Measurements from ENCODE around the gene NUDT22. TPM values are rescaled to one million over a fixed set of nuclear protein-coding genes. Genes with fewer than 3 reads are reported as not detected.

NUDT22 gene
- total and polyA plus RNA-seq, 2 of the 4 experiments (the other 2 are of a cell fraction) = 21.3 to 44.6 TPM

- H2BK5ac ChIP-seq (ENCODE audit: low read depth, low read length, poor library complexity, severe bottlenecking) = no peak overlapping the region
- H3K9me1 ChIP-seq (ENCODE audit: insufficient read depth, low read length) = 0 out of 2 replicates have a peak, but pooled peaks cover 5% of the 10 kb centered on the region
- no peaks in the 10 kb centered on the region for H3K9me3 ChIP-seq (ENCODE audit: control insufficient read depth, insufficient read depth, low read length)
- no peak overlapping the region for H2BK20ac ChIP-seq (ENCODE audit: low read depth, low read length)
- TF ChIP-seq NFE2L2 (IDR thresholded peaks at IDR 0.05; ENCODE audit: low read depth, low read length) (no peak), RCOR1 (IDR thresholded peaks at IDR 0.05; ENCODE audit: insufficient replicate concordance, low read length) (no peak), CHD1 (IDR thresholded peaks at IDR 0.05; ENCODE audit: low read depth, low read length) (no peak), FOS (IDR thresholded peaks at IDR 0.05; ENCODE audit: low read depth, low read length) (no peak), CTCF (conservative IDR thresholded peaks at IDR 0.05; ENCODE audit: low read depth, low read length) (no peak), MAFK (IDR thresholded peaks at IDR 0.05; ENCODE audit: low read depth, low read length) (no peak), POLR2A (IDR thresholded peaks at IDR 0.05; ENCODE audit: low read depth, low read length) (no peak), CEBPB (IDR thresholded peaks at IDR 0.05; ENCODE audit: low read depth, low read length) (no peak), RFX5 (IDR thresholded peaks at IDR 0.05; ENCODE audit: low read depth, low read length) (no peak), RAD21 (IDR thresholded peaks at IDR 0.05; ENCODE audit: low read length) (no peak), MXI1 (IDR thresholded peaks at IDR 0.05; ENCODE audit: borderline replicate concordance, low read depth, low read length) (no peak), MAZ (IDR thresholded peaks at IDR 0.05; ENCODE audit: borderline replicate concordance, low read depth, low read length) (no peak), BHLHE40 (IDR thresholded peaks at IDR 0.05; ENCODE audit: low read depth, low read length) (no peak), SMC3 (IDR thresholded peaks at IDR 0.05; ENCODE audit: low read depth, low read length) (no peak)
- TF ChIP-seq, protein P1, sequence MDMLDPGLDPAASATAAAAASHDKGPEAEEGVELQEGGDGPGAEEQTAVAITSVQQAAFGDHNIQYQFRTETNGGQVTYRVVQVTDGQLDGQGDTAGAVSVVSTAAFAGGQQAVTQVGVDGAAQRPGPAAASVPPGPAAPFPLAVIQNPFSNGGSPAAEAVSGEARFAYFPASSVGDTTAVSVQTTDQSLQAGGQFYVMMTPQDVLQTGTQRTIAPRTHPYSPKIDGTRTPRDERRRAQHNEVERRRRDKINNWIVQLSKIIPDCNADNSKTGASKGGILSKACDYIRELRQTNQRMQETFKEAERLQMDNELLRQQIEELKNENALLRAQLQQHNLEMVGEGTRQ (IDR thresholded peaks at IDR 0.05; ENCODE audit: low read depth, low read length) = no peak
- TF ChIP-seq, protein P2, sequence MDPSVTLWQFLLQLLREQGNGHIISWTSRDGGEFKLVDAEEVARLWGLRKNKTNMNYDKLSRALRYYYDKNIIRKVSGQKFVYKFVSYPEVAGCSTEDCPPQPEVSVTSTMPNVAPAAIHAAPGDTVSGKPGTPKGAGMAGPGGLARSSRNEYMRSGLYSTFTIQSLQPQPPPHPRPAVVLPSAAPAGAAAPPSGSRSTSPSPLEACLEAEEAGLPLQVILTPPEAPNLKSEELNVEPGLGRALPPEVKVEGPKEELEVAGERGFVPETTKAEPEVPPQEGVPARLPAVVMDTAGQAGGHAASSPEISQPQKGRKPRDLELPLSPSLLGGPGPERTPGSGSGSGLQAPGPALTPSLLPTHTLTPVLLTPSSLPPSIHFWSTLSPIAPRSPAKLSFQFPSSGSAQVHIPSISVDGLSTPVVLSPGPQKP (IDR thresholded peaks at IDR 0.05; ENCODE audit: borderline replicate concordance, low read depth, low read length) = no peak
- H3K4ac ChIP-seq (ENCODE audit: low read depth, low read length) = no peak overlapping the region
- H3K14ac ChIP-seq (replicated peaks; ENCODE audit: low read depth, low read length) = no peak overlapping the region
- peaks cover 31% of the 10 kb centered on the region for H3K36me3 ChIP-seq (ENCODE audit: control insufficient read depth, insufficient read depth, low read length)
- no peak overlapping the region for H3K27ac ChIP-seq (ENCODE audit: insufficient read depth, low read length)
- H4K5ac ChIP-seq (ENCODE audit: low read depth, low read length) = no peak overlapping the region
- H3K4me3 ChIP-seq (ENCODE audit: insufficient read depth, low read depth, low read length) = no peak overlapping the region
- POLR2A ChIA-PET (ENCODE audit: unreplicated experiment) = no interaction called here
- H2AK5ac ChIP-seq (ENCODE audit: low read depth, low read length) = no peak overlapping the region
- in situ Hi-C loops (cut with MboI; ENCODE audit: low sequenced_read_pairs) (no loop called here), intact Hi-C loops (cut with micrococcal nuclease) (no loop called here), dilution Hi-C loops (cut with HindIII; ENCODE audit: low sequenced_read_pairs, unreplicated experiment) (no loop called here)
- H2AK9ac ChIP-seq (replicated peaks; ENCODE audit: low read depth, low read length, poor library complexity) = no peak overlapping the region
- BruUV-seq (replicated peaks) = no TSS peak
- no peak overlapping the region for H4K8ac ChIP-seq (ENCODE audit: low read depth in 2 of 2, low read length in 2 of 2)
- H3K56ac ChIP-seq (ENCODE audit: extremely low read depth, insufficient read depth, low read length) = no peak overlapping the region
- ATAC-seq (ENCODE audit: low read depth) (no peak), DNase-seq (no peak)
- peaks cover 0 to 25% of the 10 kb centered on the region in 2 experiments; a peak in 2 of 4 replicates for H3K79me1 ChIP-seq (ENCODE audit: low read depth in 1 of 2, low read length in 2 of 2)
- no peaks in the 10 kb centered on the region; the same call in 1 of the 2 replicates for H4K20me1 ChIP-seq (ENCODE audit: insufficient read depth, low read length)
- WGBS, 2 experiments (ENCODE audit: extremely low coverage in 2 of 2, insufficient read length in 1 of 2) = 70% methylated on average over 9 of the region's 15 CpGs; no CpG with 5 or more reads in 1 of the 2 experiments
- H3K4me2 ChIP-seq (ENCODE audit: low read depth, low read length) = no peak overlapping the region
- H2BK15ac ChIP-seq (ENCODE audit: low read depth, low read length) = no peak overlapping the region
- no peak overlapping the region for H3K9ac ChIP-seq (ENCODE audit: low read depth, low read length)
- no peak overlapping the region for H2BK120ac ChIP-seq (ENCODE audit: low read depth, low read length)
- no peak overlapping the region for H4K91ac ChIP-seq (ENCODE audit: insufficient read depth, low read depth, low read length)
- no peak overlapping the region for H3K23ac ChIP-seq (ENCODE audit: low read depth, low read length)
- H2AFZ ChIP-seq (replicated peaks; ENCODE audit: low read length, poor library complexity) = no peak overlapping the region
- CTCF ChIA-PET = no interaction called here
- H3K4me1 ChIP-seq (ENCODE audit: control insufficient read depth, insufficient read depth, low read length) = peaks cover 16% of the 10 kb centered on the region
- H3K18ac ChIP-seq (ENCODE audit: low read depth, low read length) = no peak overlapping the region
- H3K27me3 ChIP-seq (ENCODE audit: control insufficient read depth, insufficient read depth, low read length) = no peaks in the 10 kb centered on the region
Measured at GRCh38 chr11:64266339-64266738, 40.3 kb downstream of the NUDT22 start.

Measured in IMR-90 (cell line).